LHCN-M2 (cell line): Measurements from ENCODE around the gene TEX261. TPM values are rescaled to one million over a fixed set of nuclear protein-coding genes. Genes with fewer than 3 reads are reported as not detected.

ENCODE experiments used
- DNase-seq: peaks from one replicate; pipeline ENCODE4 v3.0.0-alpha.2; 2012; ENCODE audit warnings: low read depth
- total RNA-seq: library from RNA; depleted of rRNA; stranded (reverse); fragments of >200 nt; gene quantifications from 2 replicates; pipeline ENCODE4 v1.2.3, GENCODE V29; 2014

The TEX261 gene
- total RNA-seq, 1 experiment from 2014 or later: 76.6 TPM

GRCh38 chr2:70982971-70983370 is 11.7 kb downstream of the TEX261 start:
- DNase-seq: no peak

- no peak for DNase-seq
Observed at GRCh38 chr2:70981866-70982810, 12.5 kb downstream of the TEX261 start.

- DNase-seq: no peak
Observed at GRCh38 chr2:70981421-70981820, 13.3 kb downstream of the TEX261 start.

DNA sequence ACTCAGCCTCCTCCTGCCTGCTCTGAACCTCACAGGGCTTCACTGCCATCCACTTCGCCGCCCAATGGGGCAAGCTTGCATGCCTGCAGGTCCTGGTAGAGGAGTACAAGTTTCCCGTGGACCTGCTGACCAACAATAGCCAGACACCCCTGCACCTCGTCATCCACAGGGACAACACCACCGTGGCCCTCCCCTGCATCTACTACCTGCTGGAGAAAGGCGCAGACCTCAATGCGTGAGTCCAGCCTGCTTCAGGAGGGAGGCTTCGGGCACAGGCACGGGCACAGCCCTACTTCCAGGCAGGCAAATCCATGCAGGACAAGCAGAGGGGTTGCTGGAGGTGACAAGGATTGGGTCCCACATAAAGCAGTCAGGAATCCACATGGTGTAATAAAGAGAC is 15.0 kb downstream of the TEX261 start:
- DNase-seq: no peak

DNA sequence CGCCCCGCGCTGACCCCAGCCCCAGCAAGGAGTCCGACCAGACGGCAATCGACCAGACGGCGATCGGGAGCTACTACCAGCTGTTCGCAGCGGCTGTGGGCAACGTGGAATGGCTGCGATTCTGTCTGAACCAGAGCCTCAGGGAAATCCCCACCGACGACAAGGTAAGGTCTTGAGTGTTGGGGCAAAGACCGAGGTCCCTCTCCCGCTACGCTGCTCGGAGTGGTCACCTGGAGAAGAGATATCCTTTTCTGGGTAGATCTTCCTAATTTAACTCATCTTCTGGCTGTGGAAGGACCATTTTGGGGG is 15.5 kb downstream of the TEX261 start:
- no peak for DNase-seq

- peak; percentile 17 for DNase-seq
Observed at GRCh38 chr2:70978341-70979179, 16.1 kb downstream of the TEX261 start, which contains the start of gene ANKRD53. ANKRD53 (plus strand) TSS chr2:70978630; CDS start chr2:70978646, 16 bp downstream.

- DNase-seq: peak; percentile 78
Observed at GRCh38 chr2:70977605-70978205, 17.0 kb downstream of the TEX261 start.

DNA sequence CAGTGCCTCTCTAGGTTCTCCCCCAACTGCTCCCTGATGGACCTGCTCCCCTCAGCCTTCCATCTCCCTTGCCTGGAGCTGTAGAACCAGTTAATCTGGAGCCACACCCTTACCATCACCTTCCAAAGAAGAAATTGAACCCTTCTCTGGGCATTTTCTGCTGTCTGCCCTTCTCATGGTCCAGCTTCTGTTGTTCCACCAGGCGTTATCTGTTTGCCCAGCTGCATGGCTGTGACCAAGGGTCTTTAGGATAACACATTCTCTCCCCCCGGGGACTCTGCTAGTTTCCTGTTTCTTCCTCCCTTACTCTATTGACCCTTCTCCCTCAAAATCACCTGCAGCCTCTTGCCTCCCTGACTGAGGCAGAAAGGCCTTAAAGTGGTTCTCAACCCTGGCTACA is 19.4 kb downstream of the TEX261 start:
- no peak for DNase-seq

- no peak for DNase-seq
Observed at GRCh38 chr2:70974592-70974991, 20.1 kb downstream of the TEX261 start.

GRCh38 chr2:70967189-70967588 is 27.5 kb downstream of the TEX261 start:
- DNase-seq: no peak

- DNase-seq: no peak
Observed at GRCh38 chr2:70966681-70967080, 28.0 kb downstream of the TEX261 start.

DNA sequence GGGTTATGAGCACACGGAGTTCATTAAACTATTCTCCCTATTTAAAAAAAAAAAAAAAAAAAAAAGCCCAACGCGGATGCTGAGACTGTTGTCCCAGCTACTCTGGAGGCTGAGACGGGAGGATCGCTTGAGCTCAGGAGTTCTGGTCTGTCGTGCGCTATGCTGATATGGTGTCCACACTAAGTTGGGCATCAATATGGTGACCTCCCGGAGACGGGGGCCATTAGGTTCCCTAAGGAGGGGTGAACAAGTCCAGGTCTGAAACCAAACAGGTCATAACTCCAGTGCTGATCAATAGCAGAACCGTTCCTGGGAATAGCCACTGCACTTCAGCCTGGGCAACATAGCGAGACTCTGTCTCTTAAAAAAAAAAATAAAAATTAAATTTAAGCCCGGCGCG is 29.2 kb downstream of the TEX261 start:
- no peak for DNase-seq

GRCh38 chr2:70964596-70965386 is 29.9 kb downstream of the TEX261 start:
- peak; percentile 56 for DNase-seq

GRCh38 chr2:70964133-70964532 is 30.5 kb downstream of the TEX261 start:
- no peak for DNase-seq

DNA sequence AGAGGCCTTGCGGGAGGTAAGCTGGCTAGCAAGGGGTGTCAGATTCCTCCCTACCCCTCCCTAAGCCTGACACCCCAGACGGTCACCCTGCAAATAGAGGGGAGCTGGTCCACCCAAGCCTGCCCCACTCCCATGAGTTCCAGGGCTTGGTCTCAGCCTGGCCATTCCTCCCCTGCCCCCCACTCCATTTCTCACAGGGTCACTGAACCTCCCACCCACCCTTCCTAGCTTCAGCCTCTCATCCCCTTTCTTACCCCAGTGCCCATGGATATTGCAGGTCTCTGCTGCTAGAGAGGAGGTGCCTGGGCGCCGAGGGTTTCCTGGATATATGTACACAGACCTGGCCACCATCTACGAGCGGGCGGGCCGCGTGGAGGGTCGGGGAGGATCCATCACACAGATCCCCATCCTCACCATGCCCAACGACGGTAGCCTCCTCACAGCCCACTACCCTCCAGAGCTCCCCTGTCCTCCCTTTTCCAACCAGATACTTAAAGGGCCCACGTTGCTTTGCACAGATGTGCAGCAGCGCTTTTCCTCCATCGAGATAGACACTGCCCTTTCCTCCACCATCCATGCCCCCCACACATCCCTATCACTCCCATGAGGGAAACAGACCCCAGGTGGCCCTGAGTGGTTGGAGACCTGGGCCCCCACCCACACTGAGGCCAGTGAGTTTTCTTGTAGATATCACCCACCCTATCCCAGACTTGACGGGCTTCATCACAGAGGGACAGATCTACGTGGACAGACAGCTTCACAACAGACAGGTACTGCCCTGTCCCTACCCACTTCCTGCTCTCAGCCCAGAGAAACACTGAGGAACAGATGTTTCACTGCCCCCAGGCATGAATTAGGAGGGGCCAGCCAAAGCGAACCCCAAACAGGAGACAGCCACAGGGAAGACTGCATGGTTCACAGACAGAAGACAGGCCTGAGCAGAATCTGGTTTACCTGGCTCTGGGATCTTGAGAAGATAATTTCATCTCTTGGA is 31.5 kb downstream of the TEX261 start:
- DNase-seq: no peak

- DNase-seq: no peak
Observed at GRCh38 chr2:70962211-70962884, 32.3 kb downstream of the TEX261 start.

GRCh38 chr2:70961648-70961994 is 33.1 kb downstream of the TEX261 start:
- no peak for DNase-seq

- DNase-seq: no peak
Observed at GRCh38 chr2:70960833-70961647, 33.6 kb downstream of the TEX261 start.
